ENCODE results near the gene LRFN2.

GRCh38 chr6:40472353-40472752 is 114.8 kb downstream of the LRFN2 start:
- TF ChIP-seq TAF1 (IDR thresholded peaks at IDR 0.05; ENCODE audit: low read depth, low read length): no peak
- no peak for TF ChIP-seq POLR2A (IDR thresholded peaks at IDR 0.05; ENCODE audit: low read depth, low read length)
- no peak for TF ChIP-seq POLR2AphosphoS5 (IDR thresholded peaks at IDR 0.05; ENCODE audit: low read depth, low read length)
- no peak for TF ChIP-seq SPI1 (IDR thresholded peaks at IDR 0.05; ENCODE audit: low read depth, low read length)
- TF ChIP-seq POU2F2 (IDR thresholded peaks at IDR 0.05; ENCODE audit: low read depth, low read length): no peak
- TF ChIP-seq PAX5 (IDR thresholded peaks at IDR 0.05; ENCODE audit: insufficient read depth, low read length, severe bottlenecking): no peak

All from GM12891 (cell line).